ENCODE results near the gene TSPAN12. TPM values are rescaled to one million over a fixed set of nuclear protein-coding genes. Genes with fewer than 3 reads are reported as not detected.

The TSPAN12 gene
- total and polyA plus RNA-seq, 2 donors (not counting 1 experiment from before 2014, with no cell fraction given): 1.7 to 2.7 TPM

DNA sequence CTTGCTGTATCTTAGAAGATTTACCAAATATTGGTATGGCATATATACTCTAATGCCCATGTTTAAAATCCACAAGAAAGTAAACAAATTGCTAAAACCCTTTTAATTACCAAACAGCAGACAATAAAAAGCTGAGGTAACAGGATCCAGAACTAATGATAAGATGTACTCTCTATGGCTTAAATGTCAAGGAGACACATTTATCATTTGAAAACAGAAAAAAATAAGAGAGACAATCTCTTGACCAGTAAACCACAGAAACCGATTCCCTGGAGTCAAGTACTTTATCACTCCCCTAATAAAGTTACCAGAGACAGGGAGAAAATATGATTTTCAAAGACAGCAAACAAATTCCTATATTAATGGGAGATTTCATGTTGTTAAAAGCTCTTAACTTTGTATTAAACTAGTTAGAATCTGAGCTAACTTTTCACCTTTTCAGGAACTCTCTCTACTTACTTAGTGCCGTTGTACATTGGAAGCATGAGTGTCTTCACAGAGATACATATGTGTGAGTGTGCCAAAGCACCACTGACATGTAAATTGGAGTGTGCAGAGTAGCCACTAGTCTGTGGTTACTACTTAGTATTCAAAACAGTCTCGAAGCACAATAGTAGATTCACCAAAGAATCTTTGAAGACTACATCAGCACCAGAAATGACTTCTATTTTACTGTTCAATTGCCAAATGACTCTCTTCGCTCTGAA, 44.2 kb downstream of the TSPAN12 start:
- no peak overlapping the region for H2AFZ ChIP-seq (ENCODE audit: low read length)
- H3K4me1 ChIP-seq (ENCODE audit: control insufficient read depth, extremely low read depth, insufficient read depth, low read length): no peaks in the 10 kb centered on the region
- H3K36me3 ChIP-seq (ENCODE audit: control insufficient read depth, insufficient read depth, low read length): no peaks in the 10 kb centered on the region
- no peak overlapping the region for H3K9ac ChIP-seq (ENCODE audit: insufficient read depth, low read length)
- H3K27ac ChIP-seq (ENCODE audit: insufficient read depth, low read length): no peak overlapping the region
- H3K4me2 ChIP-seq (ENCODE audit: extremely low read depth, insufficient read depth, low read length): no peak overlapping the region
- no peak overlapping the region for H3K4me3 ChIP-seq (replicated peaks in 1 of 4; ENCODE audit: control extremely low read depth in 1 of 4, insufficient read depth in 1 of 4, low read depth in 3 of 4, low read length in 4 of 4)
- H3K27me3 ChIP-seq (ENCODE audit: control insufficient read depth, insufficient read depth, low read length): no peaks in the 10 kb centered on the region
- no peaks in the 10 kb centered on the region for H3K9me3 ChIP-seq (ENCODE audit: control insufficient read depth, insufficient read depth, low read depth, low read length)
- DNase-seq (ENCODE audit: low read depth in 2 of 2): no peak
- no peak for TF ChIP-seq EZH2 (IDR thresholded peaks at IDR 0.05; ENCODE audit: low read length, missing control alignments)
- TF ChIP-seq, protein P1, sequence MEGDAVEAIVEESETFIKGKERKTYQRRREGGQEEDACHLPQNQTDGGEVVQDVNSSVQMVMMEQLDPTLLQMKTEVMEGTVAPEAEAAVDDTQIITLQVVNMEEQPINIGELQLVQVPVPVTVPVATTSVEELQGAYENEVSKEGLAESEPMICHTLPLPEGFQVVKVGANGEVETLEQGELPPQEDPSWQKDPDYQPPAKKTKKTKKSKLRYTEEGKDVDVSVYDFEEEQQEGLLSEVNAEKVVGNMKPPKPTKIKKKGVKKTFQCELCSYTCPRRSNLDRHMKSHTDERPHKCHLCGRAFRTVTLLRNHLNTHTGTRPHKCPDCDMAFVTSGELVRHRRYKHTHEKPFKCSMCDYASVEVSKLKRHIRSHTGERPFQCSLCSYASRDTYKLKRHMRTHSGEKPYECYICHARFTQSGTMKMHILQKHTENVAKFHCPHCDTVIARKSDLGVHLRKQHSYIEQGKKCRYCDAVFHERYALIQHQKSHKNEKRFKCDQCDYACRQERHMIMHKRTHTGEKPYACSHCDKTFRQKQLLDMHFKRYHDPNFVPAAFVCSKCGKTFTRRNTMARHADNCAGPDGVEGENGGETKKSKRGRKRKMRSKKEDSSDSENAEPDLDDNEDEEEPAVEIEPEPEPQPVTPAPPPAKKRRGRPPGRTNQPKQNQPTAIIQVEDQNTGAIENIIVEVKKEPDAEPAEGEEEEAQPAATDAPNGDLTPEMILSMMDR (conservative IDR thresholded peaks at IDR 0.05 in 1 of 2, IDR thresholded peaks at IDR 0.05 in 1 of 2; ENCODE audit: low read depth in 1 of 2, low read length in 2 of 2): no peak
- H3K79me2 ChIP-seq (ENCODE audit: control insufficient read depth, insufficient read depth, low read length): no peaks in the 10 kb centered on the region
- no peaks in the 10 kb centered on the region for H4K20me1 ChIP-seq (ENCODE audit: control insufficient read depth, extremely low read depth, insufficient read depth, low read length)

DNA sequence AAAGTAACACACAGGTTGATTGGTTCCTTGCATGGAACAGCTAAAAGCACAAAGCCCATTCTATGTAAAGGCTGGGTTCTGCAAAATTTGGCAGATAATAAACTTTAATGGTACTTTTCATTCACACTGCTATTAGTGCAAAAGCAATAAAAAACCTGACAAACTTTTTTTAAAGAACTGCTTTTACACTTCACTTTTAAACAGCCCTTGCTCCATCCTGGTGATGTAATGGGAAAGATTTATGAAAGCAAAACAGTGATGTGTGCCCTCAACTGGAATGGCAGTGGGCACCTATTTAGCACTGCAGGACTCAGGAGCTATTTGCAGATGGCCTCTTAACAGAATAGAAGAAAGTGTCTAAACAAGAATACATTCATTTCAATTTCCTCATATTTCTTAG, 44.9 kb downstream of the TSPAN12 start:
- no peak for DNase-seq (ENCODE audit: low read depth in 2 of 2)
- Histone ChIP-seq H2AFZ (ENCODE audit: low read length) (no peak overlapping the region), H3K9me3 (ENCODE audit: control insufficient read depth, insufficient read depth, low read depth, low read length) (no peaks in the 10 kb centered on the region), H3K4me3 (replicated peaks in 1 of 4; ENCODE audit: control extremely low read depth in 1 of 4, insufficient read depth in 1 of 4, low read depth in 3 of 4, low read length in 4 of 4) (no peak overlapping the region), H3K36me3 (ENCODE audit: control insufficient read depth, insufficient read depth, low read length) (no peaks in the 10 kb centered on the region), H4K20me1 (ENCODE audit: control insufficient read depth, extremely low read depth, insufficient read depth, low read length) (no peaks in the 10 kb centered on the region), H3K27ac (ENCODE audit: insufficient read depth, low read length) (no peak overlapping the region), H3K27me3 (ENCODE audit: control insufficient read depth, insufficient read depth, low read length) (no peaks in the 10 kb centered on the region), H3K4me2 (ENCODE audit: extremely low read depth, insufficient read depth, low read length) (no peak overlapping the region), H3K9ac (ENCODE audit: insufficient read depth, low read length) (no peak overlapping the region), H3K79me2 (ENCODE audit: control insufficient read depth, insufficient read depth, low read length) (no peaks in the 10 kb centered on the region), H3K4me1 (ENCODE audit: control insufficient read depth, extremely low read depth, insufficient read depth, low read length) (no peaks in the 10 kb centered on the region)
- TF ChIP-seq EZH2 (IDR thresholded peaks at IDR 0.05; ENCODE audit: low read length, missing control alignments): no peak
- TF ChIP-seq, protein P1 (conservative IDR thresholded peaks at IDR 0.05 in 1 of 2, IDR thresholded peaks at IDR 0.05 in 1 of 2; ENCODE audit: low read depth in 1 of 2, low read length in 2 of 2): no peak

DNA sequence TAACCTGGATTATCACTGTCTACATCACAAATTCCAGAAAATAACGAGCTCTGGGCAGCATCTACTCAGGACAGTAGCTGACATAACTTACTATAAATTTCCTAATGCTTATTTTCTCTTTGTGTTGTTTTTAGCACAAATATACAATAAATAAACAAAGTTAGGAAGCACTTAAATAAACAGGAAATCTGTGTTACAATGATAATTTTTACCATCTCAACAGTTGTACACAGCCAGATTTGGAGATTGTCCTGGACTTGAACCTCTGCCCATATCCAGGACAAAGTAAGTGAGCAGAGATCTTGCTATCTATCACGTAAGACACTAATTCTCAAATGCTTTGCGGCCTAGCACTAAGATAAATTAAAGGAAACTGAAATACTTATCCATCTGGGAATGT, 48.7 kb downstream of the TSPAN12 start:
- no peak overlapping the region for H3K27ac ChIP-seq (ENCODE audit: insufficient read depth, low read length)
- H3K4me2 ChIP-seq (ENCODE audit: extremely low read depth, insufficient read depth, low read length): no peak overlapping the region
- H3K36me3 ChIP-seq (ENCODE audit: control insufficient read depth, insufficient read depth, low read length): no peaks in the 10 kb centered on the region
- H3K4me1 ChIP-seq (ENCODE audit: control insufficient read depth, extremely low read depth, insufficient read depth, low read length): no peaks in the 10 kb centered on the region
- H3K27me3 ChIP-seq (ENCODE audit: control insufficient read depth, insufficient read depth, low read length): no peaks in the 10 kb centered on the region
- H3K9ac ChIP-seq (ENCODE audit: insufficient read depth, low read length): no peak overlapping the region
- no peak overlapping the region for H2AFZ ChIP-seq (ENCODE audit: low read length)
- no peak overlapping the region for H3K4me3 ChIP-seq (replicated peaks in 1 of 4; ENCODE audit: control extremely low read depth in 1 of 4, insufficient read depth in 1 of 4, low read depth in 3 of 4, low read length in 4 of 4)
- no peaks in the 10 kb centered on the region for H4K20me1 ChIP-seq (ENCODE audit: control insufficient read depth, extremely low read depth, insufficient read depth, low read length)
- no peak for TF ChIP-seq EZH2 (IDR thresholded peaks at IDR 0.05; ENCODE audit: low read length, missing control alignments)
- TF ChIP-seq, protein P1 (conservative IDR thresholded peaks at IDR 0.05 in 1 of 2, IDR thresholded peaks at IDR 0.05 in 1 of 2; ENCODE audit: low read depth in 1 of 2, low read length in 2 of 2): no peak
- no peak for DNase-seq (ENCODE audit: low read depth in 2 of 2)
- no peaks in the 10 kb centered on the region for H3K9me3 ChIP-seq (ENCODE audit: control insufficient read depth, insufficient read depth, low read depth, low read length)
- H3K79me2 ChIP-seq (ENCODE audit: control insufficient read depth, insufficient read depth, low read length): no peaks in the 10 kb centered on the region
